Heart left ventricle (tissue), 13 donors: ENCODE measurements around the gene L2HGDH.

Experiments
- CTCF ChIP-seq, 12 donors: fragments of 200-600 bp; sonication (generic) in 4 of 12; IDR thresholded peaks; one replicate each; pipeline versions ENCODE4 v1.5.0 to v1.8.0; 2018 to 2022; ENCODE audit warnings: antibody characterized with exemption in 12 of 12, mild to moderate bottlenecking in 5 of 12
- POLR2A ChIP-seq, 2 donors: fragments of 450-650 bp; IDR thresholded peaks; one replicate each; pipeline ENCODE4 v1.6.1; 2017; ENCODE audit warnings: antibody characterized with exemption in 2 of 2, mild to moderate bottlenecking in 2 of 2, moderate library complexity in 2 of 2
- donor health status: ischemic (EF 13 %, LVEDD 7.1; RV severe dilation, severe dysfunction).
- donor health status: DM: no; HTN: yes; CAD: no.
- donor health status: DM: no; HTN: no; CAD: no.
- donor health status: ischemic (EF 25% LVEDD 6.9; RV normal size, moderate dysfunction).
- donor health status: ischemic (EF 25% LVEDD 5.7; RV mildly dilated, moderate dysfunction).
- donor health status: ischemic (EF 35%, LVEDD 5.7; RV mildly dilated, moderate dysfunction).
- donor health status: nonischemic (EF 11% LVEDD 7.7; RV severe dilation, severe dysfunction).
- donor health status: DM: yes; HTN: yes; CAD: no.
- donor health status: PGD.
- donor health status: ischemic (EF 29% LVEDD 5.4; RV normal size, mild dysfunction).
- donor health status: nonischemic (EF 23%, LVEDD 6.1; RV moderate dilation, normal function).

GRCh38 chr14:50310445-50310844 is 1.6 kb downstream of the L2HGDH start:
- no peak for TF ChIP-seq CTCF (IDR thresholded peaks at IDR 0.05)
- TF ChIP-seq POLR2A (IDR thresholded peaks at IDR 0.05): no peak
